Trophoblast cell (in vitro differentiated cells and primary cell): ENCODE measurements around the gene ADAMTS18.
A peak's percentile ranks its signal among the peaks of the same experiment; 100 is the strongest.

Experiments used
- DNase-seq, 2 donors: peaks; one replicate each; pipeline ENCODE4 v3.0.0-alpha.2; 2016
- H2AFZ ChIP-seq: 2 replicates; pipeline ENCODE4 v1.6.1; 2013; ENCODE audit warnings: low read length, moderate library complexity, mild to moderate bottlenecking; ENCODE audit not compliant: insufficient read depth, poor library complexity
- H2AK5ac ChIP-seq: 2 replicates; pipeline ENCODE4 v1.6.1; 2013; ENCODE audit warnings: mild to moderate bottlenecking, low read length
- H2BK120ac ChIP-seq: 2 replicates; pipeline ENCODE4 v1.6.1; 2013; ENCODE audit warnings: low read length, mild to moderate bottlenecking, moderate library complexity; ENCODE audit not compliant: insufficient read depth, poor library complexity
- H2BK12ac ChIP-seq: 2 replicates; pipeline ENCODE4 v1.6.1; 2013; ENCODE audit warnings: mild to moderate bottlenecking, low read length, moderate library complexity
- H2BK5ac ChIP-seq: 2 replicates; pipeline ENCODE4 v1.6.1; 2013; ENCODE audit warnings: low read length, low read depth, moderate library complexity, mild to moderate bottlenecking; ENCODE audit not compliant: poor library complexity
- H3K14ac ChIP-seq: 2 replicates; pipeline ENCODE4 v1.6.1; 2013; ENCODE audit warnings: mild to moderate bottlenecking, low read length
- H3K18ac ChIP-seq: 2 replicates; pipeline ENCODE4 v1.6.1; 2013; ENCODE audit warnings: mild to moderate bottlenecking, low read length
- H3K23ac ChIP-seq: 2 replicates; pipeline ENCODE4 v1.6.1; 2013; ENCODE audit warnings: low read length
- H3K27ac ChIP-seq: 2 replicates; pipeline ENCODE4 v1.5.1; 2013; ENCODE audit warnings: low read depth, mild to moderate bottlenecking, inconsistent platforms, low read length, moderate library complexity
- H3K27me3 ChIP-seq: 2 replicates; pipeline ENCODE4 v1.6.1; 2013; ENCODE audit warnings: inconsistent platforms, mild to moderate bottlenecking, low read length, moderate library complexity; ENCODE audit not compliant: insufficient read depth
- H3K36me3 ChIP-seq, 2 experiments: 1 replicate in 1 of 2; 2 replicates in 1 of 2; pipeline ENCODE4 v1.6.1; 2013; ENCODE audit warnings: low read length in 2 of 2, mild to moderate bottlenecking in 2 of 2, moderate library complexity in 1 of 2; ENCODE audit not compliant: insufficient read depth in 2 of 2, control insufficient read depth in 1 of 2
- H3K4ac ChIP-seq: 2 replicates; pipeline ENCODE4 v1.6.1; 2013; ENCODE audit warnings: low read depth, mild to moderate bottlenecking, low read length, moderate library complexity
- H3K4me1 ChIP-seq, 2 experiments: 1 replicate in 1 of 2; 2 replicates in 1 of 2; pipeline ENCODE4 v1.6.1; 2013; ENCODE audit warnings: low read length in 2 of 2, mild to moderate bottlenecking in 2 of 2, moderate library complexity in 1 of 2; ENCODE audit not compliant: insufficient read depth in 2 of 2, control insufficient read depth in 1 of 2
- H3K4me2 ChIP-seq: 2 replicates; pipeline ENCODE4 v1.6.1; 2013; ENCODE audit warnings: inconsistent platforms, mild to moderate bottlenecking, low read length, moderate library complexity
- H3K4me3 ChIP-seq: 2 replicates; pipeline ENCODE4 v1.5.1; 2013; ENCODE audit warnings: mild to moderate bottlenecking, low read depth, low read length, inconsistent platforms
- H3K79me1 ChIP-seq: one replicate; pipeline ENCODE4 v1.6.1; 2013; ENCODE audit warnings: low read length
- H3K79me2 ChIP-seq: 2 replicates; pipeline ENCODE4 v1.6.1; 2013; ENCODE audit warnings: low read length, mild to moderate bottlenecking; ENCODE audit not compliant: control insufficient read depth, insufficient read depth, poor library complexity
- H3K9ac ChIP-seq: 2 replicates; pipeline ENCODE4 v1.6.1; 2013; ENCODE audit warnings: mild to moderate bottlenecking, low read length
- H3K9me3 ChIP-seq: 2 replicates; pipeline ENCODE4 v1.6.1; 2013; ENCODE audit warnings: low read depth, mild to moderate bottlenecking, control low read depth, inconsistent platforms, low read length; ENCODE audit not compliant: insufficient read depth
- H4K12ac ChIP-seq: 2 replicates; pipeline ENCODE4 v1.6.1; 2013; ENCODE audit warnings: low read depth, mild to moderate bottlenecking, low read length, moderate library complexity
- H4K8ac ChIP-seq: 2 replicates; pipeline ENCODE4 v1.6.1; 2013; ENCODE audit warnings: low read depth, mild to moderate bottlenecking, low read length, moderate library complexity
- H4K91ac ChIP-seq: one replicate; pipeline ENCODE4 v1.6.1; 2013; ENCODE audit warnings: low read depth, mild to moderate bottlenecking, low read length, moderate library complexity
- WGBS: extraction: QIAGEN DNeasy Blood & Tissue Kit; methylation state at CpG from one replicate; pipeline ENCODE4 v1.1.7; 2013; ENCODE audit warnings: missing lambda C conversion rate; ENCODE audit not compliant: insufficient read length, insufficient coverage; ENCODE audit errors: extremely low coverage; 5-methylcytosine and 5-hydroxymethylcytosine counted together

ADAMTS18 gene

DNA sequence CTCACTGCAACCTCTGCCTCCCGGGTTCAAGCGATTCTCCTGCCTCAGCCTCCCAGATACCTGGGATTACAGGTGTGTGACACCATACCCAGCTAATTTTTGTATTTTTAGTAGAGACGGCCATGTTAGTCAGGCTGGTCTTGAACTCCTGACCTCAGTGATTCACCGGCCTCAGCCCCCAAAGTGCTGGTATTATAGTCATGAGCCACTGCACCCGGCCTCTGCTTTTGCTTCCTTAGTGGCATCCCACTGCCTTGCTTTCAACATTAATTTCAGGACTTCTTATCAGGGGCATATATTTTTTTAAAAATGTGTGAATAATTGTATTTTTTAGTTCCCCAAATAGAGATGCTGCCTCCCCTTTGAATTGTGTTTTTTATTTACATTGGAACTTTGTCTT is 136.8 kb downstream of the ADAMTS18 start:
- peaks cover 4 to 8% of the 10 kb centered on the region in 2 experiments for H3K4me1 ChIP-seq
- peak overlapping the region; percentile 29 for H4K8ac ChIP-seq
- peak overlapping the region; percentile 10 for H3K4ac ChIP-seq
- H3K4me3 ChIP-seq: no peak overlapping the region
- no peak overlapping the region for H2AFZ ChIP-seq
- peaks cover 11 to 23% of the 10 kb centered on the region in 2 experiments for H3K36me3 ChIP-seq
- no peak overlapping the region for H3K9ac ChIP-seq
- H3K79me1 ChIP-seq: peaks cover 24% of the 10 kb centered on the region
- no peak overlapping the region for H2AK5ac ChIP-seq
- peaks cover 4% of the 10 kb centered on the region for H3K79me2 ChIP-seq
- H2BK120ac ChIP-seq: peak overlapping the region; percentile 90
- peak overlapping the region; percentile 95 for H2BK5ac ChIP-seq
- DNase-seq: peak; percentile 39 to 50
- peak overlapping the region; percentile 87 for H4K91ac ChIP-seq
- peak overlapping the region; percentile 91 for H3K27ac ChIP-seq
- H3K14ac ChIP-seq: peak overlapping the region; percentile 44
- H2BK12ac ChIP-seq: peak overlapping the region; percentile 61
- H3K4me2 ChIP-seq: no peak overlapping the region
- no peak overlapping the region for H4K12ac ChIP-seq
- H3K27me3 ChIP-seq: no peaks in the 10 kb centered on the region
- peak overlapping the region; percentile 61 for H3K18ac ChIP-seq
- peaks cover 2% of the 10 kb centered on the region for H3K9me3 ChIP-seq
- WGBS: no CpG with 5 or more reads among the region's 5 CpGs
- no peak overlapping the region for H3K23ac ChIP-seq

DNA sequence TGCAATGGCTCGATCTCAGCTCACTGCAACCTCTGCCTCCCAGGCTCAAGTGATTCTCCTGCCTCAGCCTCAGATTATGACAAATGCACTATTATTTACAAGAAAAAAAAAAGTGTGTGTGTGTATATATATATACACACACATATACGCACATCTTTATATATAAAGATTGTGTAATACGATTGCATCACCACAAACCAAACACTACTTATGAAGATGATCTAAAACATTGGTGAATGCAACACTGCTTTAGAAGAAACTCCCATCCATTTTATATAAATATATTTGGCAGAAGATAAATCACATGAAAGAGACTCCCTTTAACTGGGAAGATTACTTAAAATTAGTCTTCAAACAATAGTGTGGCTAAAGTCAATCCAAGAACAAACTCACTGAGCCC is 138.9 kb downstream of the ADAMTS18 start:
- no peak overlapping the region for H3K23ac ChIP-seq
- H3K4me2 ChIP-seq: no peak overlapping the region
- H3K4ac ChIP-seq: no peak overlapping the region
- H3K27ac ChIP-seq: no peak overlapping the region
- no peak overlapping the region for H4K91ac ChIP-seq
- no peak overlapping the region for H2BK5ac ChIP-seq
- peaks cover 24 to 42% of the 10 kb centered on the region in 2 experiments for H3K36me3 ChIP-seq
- H2BK120ac ChIP-seq: no peak overlapping the region
- H2AK5ac ChIP-seq: no peak overlapping the region
- peaks cover 33% of the 10 kb centered on the region for H3K79me1 ChIP-seq
- H4K12ac ChIP-seq: no peak overlapping the region
- WGBS: no CpG with 5 or more reads among the region's 3 CpGs
- H3K9ac ChIP-seq: no peak overlapping the region
- H3K4me1 ChIP-seq: peaks cover 11% of the 10 kb centered on the region in 2 experiments
- H2BK12ac ChIP-seq: no peak overlapping the region
- H3K18ac ChIP-seq: no peak overlapping the region
- H3K27me3 ChIP-seq: no peaks in the 10 kb centered on the region
- no peak overlapping the region for H2AFZ ChIP-seq
- no peak overlapping the region for H3K4me3 ChIP-seq
- no peak for DNase-seq
- H3K14ac ChIP-seq: no peak overlapping the region
- H3K9me3 ChIP-seq: peaks cover 2% of the 10 kb centered on the region
- no peak overlapping the region for H4K8ac ChIP-seq
- H3K79me2 ChIP-seq: peaks cover 2% of the 10 kb centered on the region

DNA sequence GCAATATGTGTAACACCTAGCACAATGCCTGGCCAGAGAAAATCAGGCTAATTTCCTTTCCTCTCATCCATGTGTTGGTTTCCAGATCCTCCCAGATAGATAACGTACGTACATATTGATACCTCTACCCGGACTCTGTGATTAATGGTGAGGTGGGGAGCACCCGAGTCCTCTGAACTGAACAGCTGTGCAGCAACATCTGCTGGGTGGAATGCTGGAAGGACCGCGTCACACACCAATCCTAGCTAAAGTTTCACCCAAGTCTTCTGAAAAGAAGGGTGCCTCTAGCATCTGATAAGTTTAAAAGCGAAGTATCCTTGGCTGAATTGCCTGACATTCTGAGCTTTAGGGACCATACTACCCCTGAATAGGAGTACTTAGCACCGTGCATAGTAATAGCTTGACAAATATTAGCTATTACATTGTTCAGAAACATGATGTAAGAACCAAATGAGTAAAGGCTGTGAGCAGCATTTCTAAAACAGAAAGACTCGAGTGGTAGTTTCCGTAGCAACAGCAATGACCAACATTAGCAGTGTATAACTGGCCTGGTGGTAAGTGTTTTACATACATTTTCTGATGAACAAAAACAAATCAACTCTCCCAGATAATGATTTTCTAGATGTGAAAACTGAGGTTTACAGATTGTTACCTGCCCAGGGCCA is 144.3 kb downstream of the ADAMTS18 start:
- Histone ChIP-seq H3K4me1 (peaks cover 17 to 22% of the 10 kb centered on the region in 2 experiments), H3K4ac (peak overlapping the region; percentile 73), H3K27me3 (no peaks in the 10 kb centered on the region), H3K36me3 (peaks cover 32 to 67% of the 10 kb centered on the region in 2 experiments), H2BK12ac (peak overlapping the region; percentile 97), H3K79me1 (peaks cover 48% of the 10 kb centered on the region), H3K4me2 (no peak overlapping the region), H2AK5ac (peak overlapping the region; percentile 92), H3K14ac (peak overlapping the region; percentile 92), H3K9ac (peak overlapping the region; percentile 50), H2BK120ac (peak overlapping the region; percentile 96), H3K4me3 (no peak overlapping the region), H4K8ac (peak overlapping the region; percentile 62), H3K79me2 (peaks cover 2% of the 10 kb centered on the region), H2BK5ac (peak overlapping the region; percentile 98), H3K9me3 (peaks cover 2% of the 10 kb centered on the region), H4K12ac (no peak overlapping the region), H4K91ac (peak overlapping the region; percentile 97), H3K27ac (peak overlapping the region; percentile 96), H2AFZ (no peak overlapping the region), H3K18ac (peak overlapping the region; percentile 66), H3K23ac (no peak overlapping the region)
- peak; percentile 11 to 65 for DNase-seq
- WGBS: no CpG with 5 or more reads among the region's 10 CpGs

DNA sequence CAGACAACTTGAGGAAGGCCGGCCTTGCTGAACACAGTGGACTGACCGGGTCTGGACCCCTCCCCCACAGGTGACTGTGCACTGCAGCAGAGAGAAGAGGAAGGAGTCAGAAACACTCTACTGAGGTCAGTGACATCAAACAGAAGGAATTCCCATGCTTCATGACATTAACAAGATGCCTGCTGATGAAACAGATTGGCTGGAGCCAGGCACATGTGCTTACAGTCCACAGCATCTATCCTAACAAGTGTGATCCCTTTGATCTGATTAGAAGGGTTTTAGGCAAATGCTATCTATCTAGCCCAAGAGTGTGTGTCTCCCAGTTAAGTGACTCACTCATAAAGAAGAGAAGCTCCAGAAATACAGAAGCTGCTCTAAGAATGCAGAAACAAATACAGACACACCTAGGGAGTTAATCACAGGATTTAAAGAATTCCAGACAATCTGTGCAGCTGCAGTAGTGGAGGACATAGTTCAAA is 145.5 kb downstream of the ADAMTS18 start:
- Histone ChIP-seq H3K9ac (no peak overlapping the region), H3K79me1 (peaks cover 45% of the 10 kb centered on the region), H3K9me3 (peaks cover 2% of the 10 kb centered on the region), H2BK5ac (peak overlapping the region; percentile 99), H3K4me1 (peaks cover 17 to 22% of the 10 kb centered on the region in 2 experiments), H4K91ac (no peak overlapping the region), H3K18ac (no peak overlapping the region), H3K23ac (no peak overlapping the region), H3K4me2 (no peak overlapping the region), H3K27me3 (no peaks in the 10 kb centered on the region), H2AFZ (no peak overlapping the region), H3K79me2 (peaks cover 2% of the 10 kb centered on the region), H2BK120ac (peak overlapping the region; percentile 95), H3K4me3 (no peak overlapping the region), H4K12ac (no peak overlapping the region), H3K4ac (no peak overlapping the region), H2BK12ac (no peak overlapping the region), H3K27ac (peak overlapping the region; percentile 99), H3K36me3 (peaks cover 35 to 67% of the 10 kb centered on the region in 2 experiments), H4K8ac (no peak overlapping the region), H2AK5ac (no peak overlapping the region), H3K14ac (no peak overlapping the region)
- WGBS: no CpG with 5 or more reads among the region's 2 CpGs
- peak; percentile 90 to 96 for DNase-seq
